CD14-positive monocyte (primary cell): ENCODE measurements around the gene TRIM52. TPM values are rescaled to one million over a fixed set of nuclear protein-coding genes. Genes with fewer than 3 reads are reported as not detected.

Source experiments
- DNase-seq, 3 donors: peaks; one replicate each; pipeline ENCODE4 v3.0.0-alpha.2; 2011 to 2022
- H2AFZ ChIP-seq: 2 replicates; pipeline ENCODE4 v1.6.0; 2012; ENCODE audit warnings: mild to moderate bottlenecking, low read depth, low read length, inconsistent platforms; ENCODE audit not compliant: insufficient read depth, poor library complexity, severe bottlenecking
- H3K27ac ChIP-seq, 2 donors: 1 replicate in 1 of 2; 2 replicates in 1 of 2; pipeline ENCODE4 v1.5.1; 2012 to 2013; ENCODE audit warnings: low read length in 2 of 2, control low read depth in 1 of 2, inconsistent platforms in 1 of 2, low read depth in 1 of 2, mild to moderate bottlenecking in 1 of 2
- H3K27me3 ChIP-seq, 2 donors: one replicate each; pipeline versions ENCODE4 v1.6.0 to v1.6.1; 2011 to 2013; ENCODE audit warnings: low read length in 2 of 2; ENCODE audit not compliant: control insufficient read depth in 2 of 2, insufficient read depth in 2 of 2
- H3K36me3 ChIP-seq, 2 donors: replicated peaks in 1 of 2; 1 replicate in 1 of 2; 2 replicates in 1 of 2; pipeline versions ENCODE4 v1.5.1 to v1.6.1; 2012 to 2013; ENCODE audit warnings: low read length in 2 of 2, control low read depth in 1 of 2, inconsistent platforms in 1 of 2, mild to moderate bottlenecking in 1 of 2; ENCODE audit not compliant: insufficient read depth in 2 of 2, control insufficient read depth in 1 of 2
- H3K4me1 ChIP-seq, 2 donors: 1 replicate in 1 of 2; 2 replicates in 1 of 2; pipeline versions ENCODE4 v1.5.1 to v1.6.1; 2012 to 2013; ENCODE audit warnings: low read length in 2 of 2, control low read depth in 1 of 2, inconsistent platforms in 1 of 2, mild to moderate bottlenecking in 1 of 2, moderate library complexity in 1 of 2; ENCODE audit not compliant: insufficient read depth in 2 of 2, control insufficient read depth in 1 of 2
- H3K4me2 ChIP-seq: replicated peaks from 2 replicates; pipeline ENCODE3; 2012; ENCODE audit warnings: low read length, moderate library complexity, mild to moderate bottlenecking; ENCODE audit not compliant: poor library complexity, severe bottlenecking; ENCODE audit errors: extremely low read depth
- H3K4me3 ChIP-seq, 3 experiments: fragments of 200-600 bp in 1 of 3; sonication (generic) in 1 of 3; replicated peaks in 1 of 3; 1 replicate in 2 of 3; 2 replicates in 1 of 3; pipeline ENCODE4 v1.5.1; 2011 to 2013; ENCODE audit warnings: low read length in 3 of 3, mild to moderate bottlenecking in 3 of 3, control low read depth in 2 of 3, low read depth in 2 of 3, inconsistent platforms in 1 of 3, moderate library complexity in 1 of 3
- H3K79me2 ChIP-seq: 2 replicates; pipeline ENCODE4 v1.6.0; 2012; ENCODE audit warnings: mild to moderate bottlenecking, control low read depth, inconsistent platforms, low read length, moderate library complexity; ENCODE audit not compliant: insufficient read depth
- H3K9ac ChIP-seq: 2 replicates; pipeline ENCODE4 v1.6.0; 2017; ENCODE audit warnings: low read length, mild to moderate bottlenecking; ENCODE audit not compliant: insufficient read depth, poor library complexity, severe bottlenecking
- H3K9me3 ChIP-seq, 2 donors: replicated peaks in 1 of 2; 1 replicate in 1 of 2; 2 replicates in 1 of 2; pipeline versions ENCODE4 v1.5.1 to v1.6.1; 2012 to 2013; ENCODE audit warnings: low read length in 2 of 2, control low read depth in 1 of 2; ENCODE audit not compliant: control insufficient read depth in 1 of 2, insufficient read depth in 1 of 2
- H4K20me1 ChIP-seq: 2 replicates; pipeline ENCODE4 v1.6.0; 2012; ENCODE audit warnings: mild to moderate bottlenecking, low read length, control low read depth, moderate library complexity; ENCODE audit not compliant: insufficient read depth
- H3K27ac Mint-ChIP-seq, 7 donors: one replicate each; pipeline ENCODE4 v1.8.0; 2020; ENCODE audit warnings: mild to moderate bottlenecking in 7 of 7, mixed read lengths in 7 of 7, moderate library complexity in 6 of 7, inconsistent platforms in 2 of 7
- H3K27me3 Mint-ChIP-seq, 3 donors: one replicate each; pipeline ENCODE4 v1.8.0; 2021 to 2022; ENCODE audit warnings: low read depth in 3 of 3, mild to moderate bottlenecking in 3 of 3, mixed read lengths in 3 of 3, moderate library complexity in 3 of 3, inconsistent platforms in 1 of 3
- H3K36me3 Mint-ChIP-seq, 2 donors: one replicate each; pipeline ENCODE4 v1.8.0; 2020; ENCODE audit warnings: mixed read lengths in 2 of 2, inconsistent platforms in 1 of 2, mild to moderate bottlenecking in 1 of 2
- H3K4me1 Mint-ChIP-seq: one replicate; pipeline ENCODE4 v1.8.0; 2020; ENCODE audit warnings: mild to moderate bottlenecking, mixed read lengths
- H3K4me3 Mint-ChIP-seq, 2 donors: one replicate each; pipeline ENCODE4 v1.8.0; 2020; ENCODE audit warnings: mild to moderate bottlenecking in 2 of 2, mixed read lengths in 2 of 2, moderate library complexity in 1 of 2
- H3K9me3 Mint-ChIP-seq, 7 donors: one replicate each; pipeline ENCODE4 v1.8.0; 2020 to 2022; ENCODE audit warnings: mixed read lengths in 7 of 7, mild to moderate bottlenecking in 6 of 7, moderate library complexity in 6 of 7, inconsistent platforms in 2 of 7
- CTCF ChIP-seq: fragments of 200-600 bp; IDR thresholded peaks from one replicate; pipeline ENCODE4 v1.8.0; 2022; ENCODE audit warnings: antibody characterized with exemption, mild to moderate bottlenecking
- WGBS: methylation state at CpG from one replicate; pipeline ENCODE4 v1.1.5; 2013; ENCODE audit warnings: missing lambda C conversion rate; ENCODE audit not compliant: insufficient coverage; 5-methylcytosine and 5-hydroxymethylcytosine counted together
- intact Hi-C, 2 donors: fragments of 100-400 bp; cut with micrococcal nuclease; formaldehyde crosslinking; loops; one replicate each; pipeline versions ENCODE4 v1.15.0 to v1.15.1; 2023
- polyA plus RNA-seq, 3 donors: library from polyadenylated mRNA; depleted of rRNA in 1 of 3; unstranded in 2 of 3; stranded (reverse) in 1 of 3; fragments of 300-500 nt in 2 of 3; fragments of >200 nt in 1 of 3; fragmentation: Illumina TruSeq in 2 of 3; gene quantifications; 1 replicate in 2 of 3; 2 replicates in 1 of 3; pipeline ENCODE4 v1.2.3, GENCODE V29; 2012 to 2021

Gene TRIM52
- polyA plus RNA-seq, 3 donors: 5.7 to 26.0 (median 8.5) TPM

- intact Hi-C loops: loop anchor here in 1 of 2 donors (10.0 kb wide), 1 partner anchor 753 kb away; the partner anchor contains the start of gene CNOT6
- Histone ChIP-seq H3K9ac (peak overlapping the region; percentile 29), H3K27me3 (no peaks in the 10 kb centered on the region), H3K79me2 (peaks cover 91% of the 10 kb centered on the region), H3K4me3 (peak overlapping the region in 1 of 3 experiments; percentile 93), H3K9me3 (no peaks in the 10 kb centered on the region), H4K20me1 (peaks cover 42% of the 10 kb centered on the region), H2AFZ (no peak overlapping the region), H3K4me1 (peaks cover 46 to 59% of the 10 kb centered on the region in 2 donors), H3K36me3 (peaks cover 1 to 17% of the 10 kb centered on the region in 2 donors), H3K4me2 (peak overlapping the region; percentile 99), H3K27ac (peak overlapping the region in 1 of 2 donors; percentile 59)
- H3K4me3 Mint-ChIP-seq: peak overlapping the region; percentile 92 to 93
- peaks cover 0 to 4% (median 0%) of the 10 kb centered on the region in 7 donors for H3K9me3 Mint-ChIP-seq
- peak overlapping the region in 6 of 7 donors; percentile 47 to 88 (median 74) for H3K27ac Mint-ChIP-seq
- no peak for TF ChIP-seq CTCF
- H3K27me3 Mint-ChIP-seq: peaks cover 0 to 1% (median 0%) of the 10 kb centered on the region in 3 donors
- no peak for DNase-seq
- H3K4me1 Mint-ChIP-seq: peaks cover 60% of the 10 kb centered on the region
- H3K36me3 Mint-ChIP-seq: peaks cover 7 to 17% of the 10 kb centered on the region in 2 donors
- WGBS: 100% methylated on average over 4 of the region's 4 CpGs
Measured at GRCh38 chr5:181248277-181248676, 12.7 kb downstream of the TRIM52 start.

GRCh38 chr5:181246276-181247049, 14.5 kb downstream of the TRIM52 start:
- peak overlapping the region; percentile 64 to 93 (median 87) for H3K4me3 ChIP-seq
- no peak for TF ChIP-seq CTCF
- WGBS: under 1% methylated on average over 43 of the region's 55 CpGs
- H4K20me1 ChIP-seq: peaks cover 42% of the 10 kb centered on the region
- peaks cover 91% of the 10 kb centered on the region for H3K79me2 ChIP-seq
- Mint-ChIP-seq H3K27ac (peak overlapping the region; percentile 96 to 99 (median 97)), H3K9me3 (peaks cover 0 to 4% (median 0%) of the 10 kb centered on the region in 7 donors), H3K4me3 (peak overlapping the region; percentile 92 to 93), H3K36me3 (peaks cover 17 to 21% of the 10 kb centered on the region in 2 donors), H3K4me1 (peaks cover 69% of the 10 kb centered on the region), H3K27me3 (peaks cover 0 to 1% (median 0%) of the 10 kb centered on the region in 3 donors)
- no peaks in the 10 kb centered on the region for H3K9me3 ChIP-seq
- no peaks in the 10 kb centered on the region for H3K27me3 ChIP-seq
- peaks cover 9 to 10% of the 10 kb centered on the region in 2 donors for H3K36me3 ChIP-seq
- peaks cover 61 to 76% of the 10 kb centered on the region in 2 donors for H3K4me1 ChIP-seq
- H2AFZ ChIP-seq: peak overlapping the region; percentile 93
- H3K4me2 ChIP-seq: peak overlapping the region; percentile 99
- DNase-seq: peak; percentile 76
- peak overlapping the region; percentile 92 for H3K27ac ChIP-seq
- H3K9ac ChIP-seq: peak overlapping the region; percentile 90
- intact Hi-C loops: loop anchor here in 1 of 2 donors (10.0 kb wide), 1 partner anchor 752 kb away; the partner anchor contains the start of gene CNOT6
